HepG2 (cell line): ENCODE data around the gene SNAP47. TPM values are rescaled to one million over a fixed set of nuclear protein-coding genes. Genes with fewer than 3 reads are reported as not detected.

Experiments used
- CHD2 ChIP-seq: IDR thresholded peaks from 2 replicates; pipeline ENCODE4 v1.6.1; 2011; ENCODE audit warnings: low read depth, low read length, improper control_type of control experiment
- ETV5 ChIP-seq: IDR thresholded peaks from 2 replicates; pipeline ENCODE4 v1.6.1; 2018; ENCODE audit warnings: missing biosample characterization, missing genetic modification reagents, inconsistent platforms, borderline replicate concordance
- GFI1 ChIP-seq: sonication (generic); formaldehyde crosslinking; IDR thresholded peaks from 2 replicates; pipeline ENCODE4 v1.5.0; 2020; ENCODE audit warnings: missing genetic modification reagents, mild to moderate bottlenecking, borderline replicate concordance
- HOXD1 ChIP-seq: sonication (generic); formaldehyde crosslinking; IDR thresholded peaks from 2 replicates; pipeline ENCODE4 v1.5.0; 2020; ENCODE audit warnings: missing genetic modification reagents
- KDM4B ChIP-seq: sonication (generic); formaldehyde crosslinking; IDR thresholded peaks from 2 replicates; pipeline ENCODE4 v1.4.0; 2020; ENCODE audit warnings: missing genetic modification reagents
- MTF2 ChIP-seq: sonication (generic); formaldehyde crosslinking; IDR thresholded peaks from 2 replicates; pipeline ENCODE4 v1.5.0; 2020; ENCODE audit warnings: missing genetic modification reagents, borderline replicate concordance
- MYNN ChIP-seq: sonication (generic); formaldehyde crosslinking; IDR thresholded peaks from 2 replicates; pipeline ENCODE4 v1.4.0; 2020; ENCODE audit warnings: mild to moderate bottlenecking, low read depth, missing genetic modification reagents
- NFKB2 ChIP-seq: sonication (generic); formaldehyde crosslinking; IDR thresholded peaks from 2 replicates; pipeline ENCODE4 v1.4.0; 2020; ENCODE audit warnings: missing genetic modification reagents, borderline replicate concordance
- NPAS2 ChIP-seq: sonication (generic); formaldehyde crosslinking; IDR thresholded peaks from 2 replicates; pipeline ENCODE4 v1.8.0; 2022; ENCODE audit warnings: mild to moderate bottlenecking, missing genetic modification reagents, borderline replicate concordance
- PHB2 ChIP-seq: fragments of 450-650 bp; IDR thresholded peaks from 2 replicates; pipeline ENCODE4 v1.6.1; 2018; ENCODE audit not compliant: partially characterized antibody
- POLR2G ChIP-seq: fragments of 200-400 bp; formaldehyde crosslinking; IDR thresholded peaks from 2 replicates; pipeline ENCODE4 v1.6.1; 2018; ENCODE audit warnings: mild to moderate bottlenecking, low read depth, low read length, moderate library complexity
- RFX1 ChIP-seq: fragments of 450-650 bp; IDR thresholded peaks from 2 replicates; pipeline ENCODE4 v1.6.1; 2017
- ZNF577 ChIP-seq: sonication (generic); formaldehyde crosslinking; IDR thresholded peaks from 2 replicates; pipeline ENCODE4 v1.4.0; 2020; ENCODE audit warnings: mild to moderate bottlenecking, low read depth, missing genetic modification reagents, borderline replicate concordance
- ZNF792 ChIP-seq: IDR thresholded peaks from 2 replicates; pipeline ENCODE4 v1.6.1; 2016
- polyA plus RNA-seq, 8 experiments: library from polyadenylated mRNA; depleted of rRNA in 3 of 8; stranded (reverse) in 7 of 8; unstranded in 1 of 8; fragments of >200 nt; fragmentation: Illumina TruSeq in 4 of 8; extraction: Trizol in 4 of 8; gene quantifications; 2 replicates each; pipeline versions ENCODE4 v1.2.1 to v1.2.3, GENCODE V29; 2011 to 2016; ENCODE audit warnings: low read depth in 4 of 8, missing spikeins in 1 of 8, mixed read lengths in 1 of 8; ENCODE audit not compliant: insufficient read depth in 1 of 8
- total RNA-seq, 5 experiments: library from RNA; depleted of rRNA; stranded (reverse); fragments of >200 nt; fragmentation: Illumina TruSeq; extraction: Trizol; gene quantifications; 2 replicates each; pipeline ENCODE4 v1.2.3, GENCODE V29; 2016; ENCODE audit warnings: low read depth in 1 of 5
- TF ChIP-seq, protein P1 (sequence below): IDR thresholded peaks from 2 replicates; pipeline ENCODE4 v1.6.1; 2018; ENCODE audit warnings: missing genetic modification reagents, mild to moderate bottlenecking, missing compliant biosample characterization
- TF ChIP-seq, protein P2 (sequence below): sonication (generic); formaldehyde crosslinking; IDR thresholded peaks from 2 replicates; pipeline ENCODE4 v1.4.0; 2020; ENCODE audit warnings: missing genetic modification reagents
- TF ChIP-seq, protein P3 (sequence below): sonication (generic); formaldehyde crosslinking; IDR thresholded peaks from 2 replicates; pipeline ENCODE4 v1.8.0; 2022; ENCODE audit warnings: mild to moderate bottlenecking, missing genetic modification reagents, moderate library complexity
- TF ChIP-seq, protein P4 (sequence below): sonication (generic); formaldehyde crosslinking; IDR thresholded peaks from 2 replicates; pipeline ENCODE4 v1.5.0; 2020; ENCODE audit warnings: missing genetic modification reagents, mild to moderate bottlenecking, borderline replicate concordance
- TF ChIP-seq, protein P5 (sequence below): sonication (generic); formaldehyde crosslinking; IDR thresholded peaks from 2 replicates; pipeline ENCODE4 v1.5.0; 2020; ENCODE audit warnings: mild to moderate bottlenecking, missing genetic modification reagents, moderate library complexity

SNAP47 gene
- total and polyA plus RNA-seq, 2 of the 13 experiments (the other 11 are each of a cell fraction or from before 2014, with no cell fraction given), result 13.6 to 25.1 TPM

DNA sequence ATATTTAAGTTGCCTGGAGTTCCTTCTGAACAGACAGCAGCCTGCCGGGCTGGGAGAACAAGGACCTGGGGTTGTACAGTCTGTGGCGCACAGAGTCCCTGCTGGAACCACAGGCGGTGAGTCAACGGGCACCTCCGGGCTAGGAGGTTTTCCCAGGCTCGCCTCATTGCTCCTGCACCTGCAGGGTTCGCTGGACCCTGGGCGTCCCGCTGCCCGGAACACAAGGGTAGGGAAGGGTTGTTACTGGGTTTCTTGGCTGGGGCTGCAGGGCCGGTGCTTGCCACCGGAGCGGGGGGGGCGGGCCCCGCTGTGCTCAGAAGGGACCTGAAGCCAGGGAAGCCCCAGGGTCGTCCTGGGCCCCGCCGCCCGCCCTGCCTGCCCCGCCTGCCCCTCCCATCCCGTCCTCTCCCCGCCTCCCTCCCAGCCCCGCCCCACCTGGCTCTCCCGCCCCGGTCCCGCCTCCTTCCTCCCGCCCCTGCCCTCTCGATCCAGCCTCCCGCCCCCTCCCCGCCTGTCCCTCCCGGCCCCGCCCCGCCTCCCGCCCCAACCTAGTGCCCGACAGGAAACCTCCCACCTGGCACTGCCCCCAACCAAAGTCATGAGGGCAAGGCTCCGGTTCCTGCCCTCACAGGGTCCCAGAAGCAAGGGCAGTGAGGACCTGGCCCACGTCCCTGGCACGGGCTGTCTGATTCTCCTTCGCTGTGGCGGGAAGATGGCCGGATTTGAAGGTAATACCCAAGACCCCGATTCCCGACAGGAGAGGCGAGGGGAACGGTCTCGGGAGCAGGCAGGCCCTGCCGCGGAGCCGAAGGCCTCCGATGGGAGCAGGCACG, 7.0 kb upstream of the SNAP47 start (continued):
- TF ChIP-seq, protein P1, sequence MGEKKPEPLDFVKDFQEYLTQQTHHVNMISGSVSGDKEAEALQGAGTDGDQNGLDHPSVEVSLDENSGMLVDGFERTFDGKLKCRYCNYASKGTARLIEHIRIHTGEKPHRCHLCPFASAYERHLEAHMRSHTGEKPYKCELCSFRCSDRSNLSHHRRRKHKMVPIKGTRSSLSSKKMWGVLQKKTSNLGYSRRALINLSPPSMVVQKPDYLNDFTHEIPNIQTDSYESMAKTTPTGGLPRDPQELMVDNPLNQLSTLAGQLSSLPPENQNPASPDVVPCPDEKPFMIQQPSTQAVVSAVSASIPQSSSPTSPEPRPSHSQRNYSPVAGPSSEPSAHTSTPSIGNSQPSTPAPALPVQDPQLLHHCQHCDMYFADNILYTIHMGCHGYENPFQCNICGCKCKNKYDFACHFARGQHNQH (CRISPR knock-in tag), result 0 out of 2 replicates have a peak, but pooled peaks have one; percentile 29
- TF ChIP-seq ZNF577 (no peak), ZNF792 (CRISPR knock-in tag) (0 out of 2 replicates have a peak, but pooled peaks have one; percentile 17), HOXD1 (CRISPR knock-in tag) (no peak), MTF2 (0 out of 2 replicates have a peak, but pooled peaks have one; percentile 43), NFKB2 (CRISPR knock-in tag) (no peak), POLR2G (peak; percentile 11; the same call in 1 of the 2 replicates), KDM4B (CRISPR knock-in tag) (0 out of 2 replicates have a peak, but pooled peaks have one; percentile 24), NPAS2 (no peak), ETV5 (CRISPR knock-in tag) (peak; percentile 12; the same call in 1 of the 2 replicates), RFX1 (no peak), MYNN (CRISPR knock-in tag) (no peak), CHD2 (no peak), PHB2 (no peak), GFI1 (CRISPR knock-in tag) (peak; percentile 75; the same call in 1 of the 2 replicates)
- TF ChIP-seq, protein P2, sequence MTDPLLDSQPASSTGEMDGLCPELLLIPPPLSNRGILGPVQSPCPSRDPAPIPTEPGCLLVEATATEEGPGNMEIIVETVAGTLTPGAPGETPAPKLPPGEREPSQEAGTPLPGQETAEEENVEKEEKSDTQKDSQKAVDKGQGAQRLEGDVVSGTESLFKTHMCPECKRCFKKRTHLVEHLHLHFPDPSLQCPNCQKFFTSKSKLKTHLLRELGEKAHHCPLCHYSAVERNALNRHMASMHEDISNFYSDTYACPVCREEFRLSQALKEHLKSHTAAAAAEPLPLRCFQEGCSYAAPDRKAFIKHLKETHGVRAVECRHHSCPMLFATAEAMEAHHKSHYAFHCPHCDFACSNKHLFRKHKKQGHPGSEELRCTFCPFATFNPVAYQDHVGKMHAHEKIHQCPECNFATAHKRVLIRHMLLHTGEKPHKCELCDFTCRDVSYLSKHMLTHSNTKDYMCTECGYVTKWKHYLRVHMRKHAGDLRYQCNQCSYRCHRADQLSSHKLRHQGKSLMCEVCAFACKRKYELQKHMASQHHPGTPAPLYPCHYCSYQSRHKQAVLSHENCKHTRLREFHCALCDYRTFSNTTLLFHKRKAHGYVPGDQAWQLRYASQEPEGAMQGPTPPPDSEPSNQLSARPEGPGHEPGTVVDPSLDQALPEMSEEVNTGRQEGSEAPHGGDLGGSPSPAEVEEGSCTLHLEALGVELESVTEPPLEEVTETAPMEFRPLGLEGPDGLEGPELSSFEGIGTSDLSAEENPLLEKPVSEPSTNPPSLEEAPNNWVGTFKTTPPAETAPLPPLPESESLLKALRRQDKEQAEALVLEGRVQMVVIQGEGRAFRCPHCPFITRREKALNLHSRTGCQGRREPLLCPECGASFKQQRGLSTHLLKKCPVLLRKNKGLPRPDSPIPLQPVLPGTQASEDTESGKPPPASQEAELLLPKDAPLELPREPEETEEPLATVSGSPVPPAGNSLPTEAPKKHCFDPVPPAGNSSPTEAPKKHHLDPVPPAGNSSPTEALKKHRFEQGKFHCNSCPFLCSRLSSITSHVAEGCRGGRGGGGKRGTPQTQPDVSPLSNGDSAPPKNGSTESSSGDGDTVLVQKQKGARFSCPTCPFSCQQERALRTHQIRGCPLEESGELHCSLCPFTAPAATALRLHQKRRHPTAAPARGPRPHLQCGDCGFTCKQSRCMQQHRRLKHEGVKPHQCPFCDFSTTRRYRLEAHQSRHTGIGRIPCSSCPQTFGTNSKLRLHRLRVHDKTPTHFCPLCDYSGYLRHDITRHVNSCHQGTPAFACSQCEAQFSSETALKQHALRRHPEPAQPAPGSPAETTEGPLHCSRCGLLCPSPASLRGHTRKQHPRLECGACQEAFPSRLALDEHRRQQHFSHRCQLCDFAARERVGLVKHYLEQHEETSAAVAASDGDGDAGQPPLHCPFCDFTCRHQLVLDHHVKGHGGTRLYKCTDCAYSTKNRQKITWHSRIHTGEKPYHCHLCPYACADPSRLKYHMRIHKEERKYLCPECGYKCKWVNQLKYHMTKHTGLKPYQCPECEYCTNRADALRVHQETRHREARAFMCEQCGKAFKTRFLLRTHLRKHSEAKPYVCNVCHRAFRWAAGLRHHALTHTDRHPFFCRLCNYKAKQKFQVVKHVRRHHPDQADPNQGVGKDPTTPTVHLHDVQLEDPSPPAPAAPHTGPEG (CRISPR knock-in tag), result no peak
- TF ChIP-seq, protein P3, sequence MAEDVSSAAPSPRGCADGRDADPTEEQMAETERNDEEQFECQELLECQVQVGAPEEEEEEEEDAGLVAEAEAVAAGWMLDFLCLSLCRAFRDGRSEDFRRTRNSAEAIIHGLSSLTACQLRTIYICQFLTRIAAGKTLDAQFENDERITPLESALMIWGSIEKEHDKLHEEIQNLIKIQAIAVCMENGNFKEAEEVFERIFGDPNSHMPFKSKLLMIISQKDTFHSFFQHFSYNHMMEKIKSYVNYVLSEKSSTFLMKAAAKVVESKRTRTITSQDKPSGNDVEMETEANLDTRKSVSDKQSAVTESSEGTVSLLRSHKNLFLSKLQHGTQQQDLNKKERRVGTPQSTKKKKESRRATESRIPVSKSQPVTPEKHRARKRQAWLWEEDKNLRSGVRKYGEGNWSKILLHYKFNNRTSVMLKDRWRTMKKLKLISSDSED (CRISPR knock-in tag), result no peak
- TF ChIP-seq, protein P4, sequence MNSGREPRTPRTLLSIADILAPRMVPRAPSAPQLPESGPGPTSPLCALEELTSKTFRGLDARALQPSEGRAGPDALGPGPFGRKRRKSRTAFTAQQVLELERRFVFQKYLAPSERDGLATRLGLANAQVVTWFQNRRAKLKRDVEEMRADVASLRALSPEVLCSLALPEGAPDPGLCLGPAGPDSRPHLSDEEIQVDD (CRISPR knock-in tag), result no peak
- TF ChIP-seq, protein P5, sequence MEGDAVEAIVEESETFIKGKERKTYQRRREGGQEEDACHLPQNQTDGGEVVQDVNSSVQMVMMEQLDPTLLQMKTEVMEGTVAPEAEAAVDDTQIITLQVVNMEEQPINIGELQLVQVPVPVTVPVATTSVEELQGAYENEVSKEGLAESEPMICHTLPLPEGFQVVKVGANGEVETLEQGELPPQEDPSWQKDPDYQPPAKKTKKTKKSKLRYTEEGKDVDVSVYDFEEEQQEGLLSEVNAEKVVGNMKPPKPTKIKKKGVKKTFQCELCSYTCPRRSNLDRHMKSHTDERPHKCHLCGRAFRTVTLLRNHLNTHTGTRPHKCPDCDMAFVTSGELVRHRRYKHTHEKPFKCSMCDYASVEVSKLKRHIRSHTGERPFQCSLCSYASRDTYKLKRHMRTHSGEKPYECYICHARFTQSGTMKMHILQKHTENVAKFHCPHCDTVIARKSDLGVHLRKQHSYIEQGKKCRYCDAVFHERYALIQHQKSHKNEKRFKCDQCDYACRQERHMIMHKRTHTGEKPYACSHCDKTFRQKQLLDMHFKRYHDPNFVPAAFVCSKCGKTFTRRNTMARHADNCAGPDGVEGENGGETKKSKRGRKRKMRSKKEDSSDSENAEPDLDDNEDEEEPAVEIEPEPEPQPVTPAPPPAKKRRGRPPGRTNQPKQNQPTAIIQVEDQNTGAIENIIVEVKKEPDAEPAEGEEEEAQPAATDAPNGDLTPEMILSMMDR, result peak; percentile 22
